Stimulated activated CD8-positive, alpha-beta memory T cell treated with anti-CD3 and anti-CD28 coated beads, Interleukin-15, amount 100 ng/mL, for 1 hour (primary cell): ENCODE data around the gene SOX6.
"Not testable (repeated sequence)": the region's sequence is repeated elsewhere in the genome, so short reads cannot be mapped to it uniquely, and the experiment has no call there.

Source experiments
- DNase-seq: peaks from one replicate; pipeline ENCODE4 v3.0.0-alpha.2; 2020; ENCODE audit warnings: low read depth

Gene SOX6

DNA sequence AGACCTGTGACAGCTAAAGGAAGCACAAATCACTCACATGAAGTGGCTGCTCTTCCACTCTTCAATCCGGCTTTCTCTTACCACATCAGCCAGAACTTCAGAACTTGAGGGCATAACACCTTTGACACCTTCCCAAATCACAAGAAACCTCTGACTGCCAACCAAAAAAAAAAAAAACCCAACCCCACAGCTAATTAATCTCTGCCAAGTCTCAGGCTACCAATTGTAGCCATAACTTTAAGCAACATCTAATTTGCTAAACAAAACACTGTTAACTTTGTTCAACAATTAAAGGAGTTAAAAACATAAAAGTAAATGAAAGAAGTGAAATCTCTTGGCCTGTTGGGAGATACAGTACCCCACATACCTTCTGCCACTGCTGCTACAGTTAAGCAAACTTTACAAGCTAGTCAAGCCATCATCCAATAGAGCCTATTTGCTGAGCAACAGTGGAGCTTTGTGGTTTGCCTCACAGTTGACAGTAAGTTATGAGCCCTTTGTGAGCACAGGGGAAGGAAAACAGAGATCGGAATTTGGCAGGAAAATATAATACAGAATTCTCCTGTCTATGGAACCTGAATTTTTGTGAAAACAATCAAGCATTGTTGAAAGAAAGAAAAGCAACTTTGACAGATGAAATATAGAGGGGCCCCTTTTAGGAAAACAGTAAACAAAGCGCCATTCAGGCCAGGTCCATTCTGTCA, at the start of gene SOX6:
Gene SOX6, minus strand, starts transcription at position 490 of the 704 bp plus-strand sequence. CDS start 15,298 bp downstream, outside the sequence.
- DNase-seq, result no peak

- DNase-seq, result no peak
These were observed 48.5 kb upstream of the SOX6 start for GRCh38 chr11:16404781-16405285.

DNA sequence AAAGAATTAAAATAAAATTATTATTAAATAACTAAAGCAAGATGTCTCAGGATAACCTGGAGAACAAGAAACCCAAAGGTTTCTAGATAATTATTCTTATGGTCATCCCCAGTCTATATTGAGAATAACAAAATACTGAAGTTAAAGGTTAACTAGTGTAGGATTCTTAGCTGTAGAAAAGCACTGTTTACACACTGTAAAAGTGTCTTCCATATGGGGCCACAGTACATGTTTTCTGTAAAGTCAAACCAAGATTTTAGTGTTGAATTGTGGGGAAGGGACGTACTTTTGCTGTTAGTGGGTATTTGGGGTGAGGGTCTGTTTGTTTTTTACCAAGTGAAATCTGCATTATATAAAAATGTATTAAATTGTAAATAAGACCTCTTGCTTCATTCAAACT, 47.5 kb upstream of the SOX6 start:
- no peak for DNase-seq

- DNase-seq, result no peak
These were observed 47.1 kb upstream of the SOX6 start for GRCh38 chr11:16403448-16403803.

GRCh38 chr11:16402654-16403447, 46.5 kb upstream of the SOX6 start:
- no peak for DNase-seq

GRCh38 chr11:16397390-16397789, 41.0 kb upstream of the SOX6 start:
- DNase-seq, result no peak

- DNase-seq, result no peak
These were observed 39.3 kb upstream of the SOX6 start for GRCh38 chr11:16395601-16396000.

- DNase-seq, result no peak
These were observed 38.6 kb upstream of the SOX6 start for GRCh38 chr11:16394947-16395346.

DNA sequence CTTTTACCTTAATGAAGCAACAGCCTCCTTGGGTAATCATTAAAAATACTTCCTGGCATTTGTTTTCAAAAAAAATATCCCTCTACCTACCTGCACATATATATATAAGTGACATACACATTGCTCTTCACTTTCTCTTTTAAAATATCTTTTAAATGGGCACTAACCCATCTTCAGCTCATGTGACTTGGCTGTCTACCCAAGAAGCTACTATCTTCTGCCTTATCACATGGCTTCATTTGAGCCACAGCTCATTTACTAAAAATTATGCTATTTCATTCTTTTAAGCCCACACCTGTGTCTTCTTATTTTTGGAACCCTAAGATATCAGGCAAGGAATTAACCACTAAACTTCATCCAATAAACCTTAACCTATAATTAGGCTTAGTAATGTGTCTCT, 37.0 kb upstream of the SOX6 start:
- DNase-seq, result no peak

- DNase-seq, result no peak
These were observed 36.3 kb upstream of the SOX6 start for GRCh38 chr11:16392616-16393015.

- DNase-seq, result not testable (repeated sequence)
These were observed 34.5 kb upstream of the SOX6 start for GRCh38 chr11:16390826-16391225.

DNA sequence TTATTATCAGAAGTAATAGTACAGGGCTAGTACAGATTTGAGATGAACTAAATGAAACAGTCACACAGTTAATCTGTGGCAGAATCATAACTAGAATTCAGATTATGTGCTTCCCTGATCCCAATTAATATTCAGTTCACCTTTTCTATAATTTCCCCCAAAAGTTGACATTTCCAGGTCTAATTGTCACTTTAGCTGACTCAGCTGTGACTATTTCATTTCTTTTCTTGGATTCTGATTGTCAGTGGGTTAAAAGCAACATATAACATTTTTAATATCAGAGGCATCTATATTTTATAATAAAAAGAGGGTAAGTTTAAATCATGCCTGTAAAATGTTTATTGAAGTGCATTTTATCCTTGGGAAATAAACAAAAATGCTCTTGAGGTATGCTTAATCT, 28.8 kb upstream of the SOX6 start:
- no peak for DNase-seq

DNA sequence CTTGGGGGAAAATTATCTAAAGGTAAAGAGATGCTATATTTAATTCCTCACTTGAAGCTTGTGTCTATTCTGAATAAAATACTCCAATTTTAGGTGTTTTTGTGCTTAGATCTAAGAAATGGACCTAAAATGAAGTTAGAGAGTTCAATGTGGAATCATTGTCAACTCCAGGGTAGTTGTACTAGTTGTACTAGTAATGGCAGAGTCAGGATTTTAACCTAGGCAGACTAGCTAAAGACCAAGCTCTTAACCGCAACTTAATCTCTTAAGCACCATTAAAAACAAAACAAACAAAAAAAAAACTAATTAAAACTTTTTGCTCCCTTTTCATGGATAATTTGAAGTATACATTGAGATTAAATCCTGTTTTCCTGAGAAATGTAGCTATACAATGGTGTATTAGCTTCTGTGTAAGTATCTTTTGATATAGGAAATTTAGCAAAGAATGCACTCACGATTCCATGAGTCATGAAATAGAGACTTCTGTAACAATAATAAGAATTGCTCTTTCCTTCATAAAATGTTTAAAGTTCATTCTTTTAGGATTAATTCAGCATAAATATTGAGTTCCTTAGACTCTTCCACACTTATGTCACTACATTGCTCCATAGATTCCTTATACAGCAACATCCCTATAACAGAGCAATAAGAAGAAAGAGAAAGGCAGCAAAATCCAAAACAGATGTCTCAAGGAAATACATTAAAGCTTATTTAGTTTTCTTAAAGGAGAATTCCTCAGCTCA, 26.5 kb upstream of the SOX6 start:
- DNase-seq, result no peak

- DNase-seq, result no peak
These were observed 25.8 kb upstream of the SOX6 start for GRCh38 chr11:16382186-16382585.

- DNase-seq, result no peak
These were observed 24.7 kb upstream of the SOX6 start for GRCh38 chr11:16380941-16381568.

DNA sequence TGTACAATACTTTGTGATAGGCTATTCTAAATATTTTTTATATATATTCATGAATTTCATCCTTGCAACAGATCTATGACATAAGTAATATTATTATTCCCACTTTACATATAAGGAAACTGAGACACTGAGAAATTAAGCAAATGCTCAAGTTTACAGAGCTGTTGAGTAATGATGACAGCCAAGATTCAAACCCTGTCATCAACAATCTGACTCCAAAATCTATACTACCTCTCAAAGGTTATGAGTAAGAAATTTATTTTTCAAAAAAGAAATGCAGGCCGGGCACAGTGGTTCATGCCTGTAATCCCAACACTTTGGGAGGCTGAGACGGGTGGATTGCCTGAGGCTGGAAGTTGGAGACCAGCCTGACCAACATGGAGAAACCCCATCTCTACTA, 22.6 kb upstream of the SOX6 start:
- DNase-seq, result no peak

GRCh38 chr11:16377746-16378145, 21.4 kb upstream of the SOX6 start:
- no peak for DNase-seq

DNA sequence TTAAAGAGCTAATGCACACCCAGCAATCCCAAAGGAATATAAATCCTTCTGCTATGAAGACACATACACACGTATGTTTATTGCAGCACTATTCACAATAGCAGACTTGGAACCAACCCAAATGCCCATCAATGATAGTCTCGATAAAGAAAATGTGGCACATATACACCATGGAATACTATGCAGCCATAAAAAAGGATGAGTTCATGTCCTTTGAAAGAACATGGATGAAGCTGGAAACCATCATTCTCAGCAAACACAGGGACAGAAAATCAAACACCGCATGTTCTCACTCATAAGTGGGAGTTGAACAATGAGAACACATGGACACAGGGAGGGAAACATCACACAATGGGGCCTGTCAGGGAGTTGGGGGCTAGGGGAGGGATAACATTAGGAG, 19.3 kb upstream of the SOX6 start:
- DNase-seq, result not testable (repeated sequence)

DNA sequence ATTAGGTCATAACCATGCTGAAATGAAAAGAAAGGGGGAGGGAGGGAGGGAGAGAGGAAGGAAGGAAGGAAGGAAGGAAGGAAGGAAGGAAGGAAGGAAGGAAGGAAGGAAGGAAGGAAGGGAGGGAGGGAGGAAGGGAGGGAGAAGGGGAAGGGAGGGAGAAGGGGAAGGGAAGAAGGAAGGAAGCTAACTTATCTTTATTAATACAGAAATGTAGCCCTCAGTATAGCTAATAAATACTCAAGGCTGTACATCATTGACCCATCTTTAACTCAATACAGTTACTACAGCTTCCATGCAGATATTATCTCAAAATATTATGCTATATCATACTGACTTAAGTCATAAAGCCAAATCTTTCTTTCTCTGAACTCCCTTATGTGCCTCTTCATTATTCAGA, 17.4 kb upstream of the SOX6 start:
- no peak for DNase-seq

GRCh38 chr11:16372355-16372754, 16.0 kb upstream of the SOX6 start:
- no peak for DNase-seq

- DNase-seq, result no peak
These were observed 10.9 kb upstream of the SOX6 start for GRCh38 chr11:16367252-16367651.

- no peak for DNase-seq
These were observed 9.4 kb upstream of the SOX6 start for GRCh38 chr11:16365581-16366228.
